RCC 7860 (cell line): ENCODE data around the gene TRPC1.
"Not testable (repeated sequence)": the region's sequence is repeated elsewhere in the genome, so short reads cannot be mapped to it uniquely, and the experiment has no call there.

Source experiments
- DNase-seq: peaks from one replicate; pipeline ENCODE4 v3.0.0-alpha.2; 2015; ENCODE audit warnings: low spot score
- FAIRE-seq: peaks from 2 replicates; lab custom pipeline; 2012; peaks lifted over from hg19 to GRCh38; lab: Jason Lieb, UNC

Gene TRPC1

GRCh38 chr3:142750531-142750930 is 26.7 kb downstream of the TRPC1 start:
- FAIRE-seq, DNase-seq: not testable (repeated sequence)

- DNase-seq, FAIRE-seq: not testable (repeated sequence)
Observed at GRCh38 chr3:142752605-142753004, 28.8 kb downstream of the TRPC1 start.

GRCh38 chr3:142754494-142754893 is 30.7 kb downstream of the TRPC1 start:
- DNase-seq (no peak), FAIRE-seq (no peak)

GRCh38 chr3:142768338-142768737 is 44.5 kb downstream of the TRPC1 start:
- DNase-seq (no peak), FAIRE-seq (no peak)

DNA sequence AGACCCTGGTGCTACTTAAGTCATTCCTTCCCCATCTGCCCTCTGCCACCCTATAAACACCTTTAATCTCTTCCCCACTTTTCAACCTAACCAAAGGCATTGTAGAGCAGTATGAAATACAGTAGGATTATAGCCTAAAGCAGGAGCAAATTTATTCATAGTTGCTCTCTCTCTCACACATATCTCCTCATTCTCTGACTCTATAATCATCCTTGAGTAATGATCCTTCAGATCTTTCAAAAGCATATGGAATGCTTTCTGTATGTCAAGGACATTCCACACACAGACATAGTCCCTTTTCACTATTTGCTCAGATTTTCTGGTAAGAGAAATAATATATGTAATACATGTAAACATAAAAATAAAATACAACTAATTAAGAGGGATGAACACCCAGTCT is 54.1 kb downstream of the TRPC1 start:
- no peak for FAIRE-seq
- no peak for DNase-seq

GRCh38 chr3:142778541-142778940 is 54.7 kb downstream of the TRPC1 start:
- FAIRE-seq: no peak
- no peak for DNase-seq

DNA sequence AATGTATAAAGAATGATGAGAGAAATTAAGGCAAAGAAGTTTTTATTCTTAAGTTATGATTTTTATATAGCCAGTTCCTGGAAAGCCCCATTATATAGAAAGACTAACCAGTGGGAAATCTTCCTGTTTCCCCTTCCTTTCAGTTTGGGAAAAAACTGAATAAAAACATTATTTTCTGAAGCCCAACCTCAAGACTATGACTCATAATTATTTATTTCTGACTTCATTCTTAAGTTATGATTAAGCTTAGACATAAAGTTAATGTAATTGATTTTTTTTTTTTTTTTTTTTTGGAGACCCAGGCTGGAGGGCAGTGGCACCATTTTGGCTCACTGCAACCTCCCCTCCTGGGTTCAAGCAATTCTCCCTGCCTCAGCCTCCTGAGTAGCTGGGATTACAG is 55.8 kb downstream of the TRPC1 start:
- DNase-seq (no peak), FAIRE-seq (no peak)

DNA sequence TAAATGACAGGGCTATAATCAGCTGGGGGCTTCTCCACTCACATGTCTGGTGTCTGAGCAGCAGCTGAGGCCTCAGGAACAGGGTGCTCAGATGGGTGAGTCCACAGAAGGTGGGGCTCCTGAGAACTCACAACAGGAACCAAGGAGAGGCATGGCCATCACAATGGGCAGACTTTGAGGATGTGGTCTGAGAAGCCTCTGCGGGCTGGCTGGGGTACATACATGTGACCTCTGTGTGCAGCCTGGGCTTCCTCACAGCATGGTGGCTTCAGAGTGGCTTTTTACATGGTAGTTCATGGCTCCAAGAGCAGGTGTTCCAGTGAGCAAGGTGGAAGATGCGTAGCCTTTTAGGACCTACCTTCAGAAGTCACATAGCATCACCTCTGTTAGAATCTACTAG is 58.8 kb downstream of the TRPC1 start:
- FAIRE-seq (no peak), DNase-seq (no peak)

DNA sequence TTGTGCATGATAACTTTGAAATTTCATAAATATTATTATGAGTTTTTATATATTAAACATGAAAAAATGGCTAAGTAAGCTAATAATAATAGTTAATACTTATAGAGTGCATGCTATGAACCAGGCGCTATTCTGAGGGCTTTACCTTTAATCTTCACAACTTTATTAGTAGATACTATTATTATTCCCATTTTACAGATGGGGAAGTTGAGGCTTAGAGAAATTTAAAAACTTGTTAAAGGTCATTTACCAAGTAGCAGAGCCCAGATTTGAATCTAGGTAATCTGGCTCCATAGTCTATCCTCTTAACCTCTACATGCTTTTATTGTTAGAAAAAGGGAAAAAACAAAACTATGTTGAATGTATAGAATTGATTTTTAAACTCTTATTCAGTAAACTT is 60.4 kb downstream of the TRPC1 start:
- DNase-seq (no peak), FAIRE-seq (no peak)

DNA sequence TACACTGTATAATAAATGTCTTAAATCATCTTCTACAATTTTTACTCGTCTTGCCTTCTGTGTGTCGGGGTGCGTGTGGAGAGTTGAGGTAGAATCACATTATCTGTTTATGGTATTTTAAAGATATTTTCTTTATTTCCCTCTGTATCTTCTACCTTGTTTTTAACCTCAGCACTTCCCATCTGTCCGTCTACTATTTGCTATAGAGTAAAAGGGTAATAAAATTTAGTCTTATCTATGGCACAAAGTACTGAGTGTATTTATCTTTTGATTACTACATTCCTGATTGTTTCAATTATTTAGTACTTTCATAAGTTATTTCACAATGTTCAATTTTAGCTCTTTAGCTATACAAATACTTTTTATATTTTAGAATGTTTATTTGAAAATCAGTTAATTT is 62.2 kb downstream of the TRPC1 start:
- no peak for DNase-seq
- no peak for FAIRE-seq

DNA sequence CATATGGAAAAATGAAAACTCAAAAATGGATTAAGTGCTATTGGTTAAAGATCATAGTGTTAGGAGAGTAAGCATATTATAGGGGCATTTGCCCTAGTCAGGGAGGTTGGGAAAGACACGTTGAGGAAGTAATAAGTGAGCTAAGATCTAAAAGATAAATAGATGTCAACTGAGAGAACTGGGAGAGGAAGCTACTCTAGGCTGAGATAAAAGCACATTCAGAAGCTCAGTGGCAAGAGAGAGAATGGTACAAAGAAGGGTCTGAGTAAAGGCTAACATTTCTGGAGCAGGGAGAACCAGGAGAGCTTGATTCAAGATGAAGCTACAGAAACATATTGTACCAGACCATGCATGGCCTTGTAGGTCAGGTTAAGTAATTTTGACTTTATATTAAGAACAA is 63.9 kb downstream of the TRPC1 start:
- DNase-seq: no peak
- FAIRE-seq: no peak

DNA sequence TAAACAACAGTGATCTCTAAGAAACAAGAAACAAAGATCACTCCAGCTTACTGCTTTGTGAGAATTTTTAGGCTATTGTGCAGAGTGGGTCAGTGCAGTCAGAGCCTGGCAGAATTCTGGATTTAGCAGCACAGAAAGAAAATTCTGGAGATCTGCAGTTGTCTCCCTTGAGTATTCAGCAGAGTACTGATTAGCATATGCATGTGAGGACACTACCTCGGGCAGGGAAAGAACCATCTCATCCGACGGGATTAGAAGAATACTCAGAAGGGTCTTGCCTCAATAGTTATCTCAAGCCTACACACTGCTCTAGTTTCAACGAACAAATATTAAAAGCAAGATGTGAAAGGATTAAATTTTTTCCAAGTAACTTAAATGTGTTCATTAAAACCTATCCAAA is 70.7 kb downstream of the TRPC1 start:
- DNase-seq (no peak), FAIRE-seq (no peak)

GRCh38 chr3:142795332-142795731 is 71.5 kb downstream of the TRPC1 start:
- DNase-seq: no peak
- FAIRE-seq: no peak

DNA sequence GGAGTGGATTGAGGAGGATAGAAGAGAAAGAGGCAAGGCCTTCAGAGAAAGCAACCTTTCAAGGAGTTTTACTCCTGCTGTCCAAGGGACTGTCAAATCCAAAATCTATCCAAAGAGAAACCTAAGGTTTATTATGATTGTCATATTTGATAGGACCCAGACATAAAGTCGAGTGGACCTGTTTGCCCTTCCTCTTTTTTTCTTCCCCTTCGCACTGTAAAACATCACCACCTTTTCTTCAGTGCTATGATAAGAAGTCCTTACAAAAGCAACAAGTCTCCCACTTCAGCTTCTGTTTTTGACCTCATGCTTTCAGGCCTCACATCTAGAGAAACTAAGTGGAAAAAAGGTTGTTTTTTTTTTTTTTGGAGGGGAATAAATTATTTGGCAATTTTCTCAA is 73.0 kb downstream of the TRPC1 start:
- DNase-seq (no peak), FAIRE-seq (no peak)

GRCh38 chr3:142801746-142802145 is 77.9 kb downstream of the TRPC1 start:
- no peak for FAIRE-seq
- DNase-seq: no peak

- DNase-seq: no peak
- no peak for FAIRE-seq
Observed at GRCh38 chr3:142802891-142803290, 79.1 kb downstream of the TRPC1 start.

DNA sequence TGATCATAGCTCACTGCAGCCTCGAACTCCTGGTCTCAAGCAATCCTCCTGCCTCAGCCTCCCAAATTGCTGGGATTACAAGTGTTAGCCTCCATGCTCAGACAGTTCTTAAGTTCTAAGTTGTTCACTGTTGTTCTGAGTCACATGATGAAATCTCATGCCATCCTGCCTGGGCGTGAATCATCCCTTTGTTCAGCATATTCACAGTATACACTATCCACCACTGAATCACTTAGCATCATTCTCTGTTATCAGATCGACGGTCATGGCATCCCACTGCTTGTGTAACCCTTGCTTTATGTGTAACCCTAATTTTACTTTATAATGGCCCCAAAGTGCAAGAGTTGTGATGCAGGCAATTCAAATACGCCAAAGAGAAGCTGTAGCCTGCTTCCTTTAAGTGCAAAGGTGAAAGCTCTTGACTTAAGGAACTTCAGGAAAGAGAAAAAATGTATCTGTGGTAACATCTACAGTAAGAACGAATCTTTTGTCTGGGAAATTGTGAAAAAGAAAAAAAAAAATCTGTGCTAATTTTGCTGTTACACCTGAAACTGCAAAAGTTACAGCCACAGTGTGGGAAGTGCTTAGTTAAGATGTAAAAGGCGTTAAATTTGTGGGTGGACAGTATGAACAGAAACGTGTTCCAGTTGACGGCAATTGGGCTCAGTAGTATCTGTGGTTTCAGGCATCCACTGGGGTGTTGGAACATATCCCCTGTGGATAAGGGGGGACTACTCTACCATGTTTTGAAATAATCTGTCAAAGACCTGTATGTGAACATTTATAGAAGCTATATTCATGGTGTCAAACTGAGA is 84.5 kb downstream of the TRPC1 start:
- DNase-seq: peak; percentile 73

GRCh38 chr3:142809259-142809658 is 85.4 kb downstream of the TRPC1 start:
- DNase-seq (no peak), FAIRE-seq (no peak)

More for the DNA sequence above, 84.5 kb downstream of the TRPC1 start:
- peak; percentile 61 for FAIRE-seq

GRCh38 chr3:142815803-142816202 is 92.0 kb downstream of the TRPC1 start:
- FAIRE-seq (no peak), DNase-seq (no peak)

- no peak for DNase-seq
- FAIRE-seq: no peak
Observed at GRCh38 chr3:142817356-142817755, 93.5 kb downstream of the TRPC1 start.

DNA sequence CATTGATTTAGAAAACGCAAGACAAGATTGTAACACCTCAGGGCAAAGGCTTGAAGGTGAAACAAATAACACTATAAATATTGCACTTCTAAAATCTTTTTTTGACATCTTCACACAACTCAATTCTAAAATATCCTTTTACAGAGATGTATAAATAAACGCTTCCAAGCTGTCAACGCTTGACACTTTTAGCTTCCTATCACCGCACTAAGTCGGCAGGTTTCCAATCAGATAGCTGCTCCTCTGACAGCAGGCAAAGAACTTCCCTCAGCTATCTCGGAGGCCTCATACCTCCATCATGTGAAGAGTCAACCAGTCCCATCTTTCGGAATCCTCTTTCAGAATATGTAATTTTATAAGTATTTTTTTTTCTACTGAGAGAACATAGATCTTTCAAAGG is 94.1 kb downstream of the TRPC1 start:
- DNase-seq (no peak), FAIRE-seq (no peak)

GRCh38 chr3:142818651-142819050 is 94.8 kb downstream of the TRPC1 start:
- no peak for DNase-seq
- FAIRE-seq: no peak

DNA sequence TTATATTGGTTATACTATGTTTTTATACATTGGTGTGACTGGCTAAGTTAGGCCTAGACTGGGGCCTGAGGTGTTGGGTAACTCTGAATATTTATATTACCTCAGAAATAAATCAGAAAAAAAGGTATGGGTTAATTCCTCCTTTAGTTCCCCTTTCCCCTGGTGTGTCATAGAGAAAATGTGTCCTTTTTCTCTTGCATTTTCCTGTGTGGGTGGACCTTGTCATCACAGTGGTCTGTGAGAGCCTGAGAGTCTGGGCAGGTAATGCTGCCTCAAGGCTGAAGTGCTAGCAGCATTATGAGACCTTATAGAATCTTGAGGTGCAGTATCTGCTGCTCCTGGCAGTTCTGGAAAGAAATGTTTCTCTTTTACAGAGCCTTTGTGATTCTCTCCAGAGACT is 95.3 kb downstream of the TRPC1 start:
- FAIRE-seq (no peak), DNase-seq (no peak)
